Cerebellar nuclear complex (tissue), 1 donor: Measurements from ENCODE around the gene PRSS50.
"Not testable (repeated sequence)": the region's sequence is repeated elsewhere in the genome, so short reads cannot be mapped to it uniquely, and the experiment has no call there.

Experiments
- DNase-seq, 2 experiments: peaks; one replicate each; lab custom pipeline; 2025; lab: John Stamatoyannopoulos, UW

Gene PRSS50

GRCh38 chr3:46708401-46709156, 9.1 kb downstream of the PRSS50 start:
- DNase-seq = no peak

DNA sequence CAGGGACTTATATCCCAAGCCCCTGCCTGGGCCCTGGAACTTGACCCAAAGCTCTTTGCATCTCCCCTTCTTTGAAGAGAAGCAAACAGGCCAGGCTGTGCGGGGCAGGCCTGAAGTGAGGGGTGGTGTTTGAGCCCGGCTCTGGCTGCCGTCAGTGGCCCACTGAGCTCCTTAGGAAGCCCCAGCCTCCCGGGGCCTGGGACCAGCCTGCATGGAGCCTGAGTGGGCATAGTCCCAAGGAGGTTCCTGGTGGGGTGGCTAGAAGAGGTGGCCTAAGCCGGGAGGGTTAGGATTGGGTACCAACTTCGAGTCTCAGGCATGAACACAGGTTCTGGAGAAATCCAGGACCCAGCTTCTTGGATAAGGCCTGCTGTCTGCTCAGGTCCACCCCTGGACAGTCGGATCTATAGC, 10.1 kb downstream of the PRSS50 start:
- DNase-seq = no peak

DNA sequence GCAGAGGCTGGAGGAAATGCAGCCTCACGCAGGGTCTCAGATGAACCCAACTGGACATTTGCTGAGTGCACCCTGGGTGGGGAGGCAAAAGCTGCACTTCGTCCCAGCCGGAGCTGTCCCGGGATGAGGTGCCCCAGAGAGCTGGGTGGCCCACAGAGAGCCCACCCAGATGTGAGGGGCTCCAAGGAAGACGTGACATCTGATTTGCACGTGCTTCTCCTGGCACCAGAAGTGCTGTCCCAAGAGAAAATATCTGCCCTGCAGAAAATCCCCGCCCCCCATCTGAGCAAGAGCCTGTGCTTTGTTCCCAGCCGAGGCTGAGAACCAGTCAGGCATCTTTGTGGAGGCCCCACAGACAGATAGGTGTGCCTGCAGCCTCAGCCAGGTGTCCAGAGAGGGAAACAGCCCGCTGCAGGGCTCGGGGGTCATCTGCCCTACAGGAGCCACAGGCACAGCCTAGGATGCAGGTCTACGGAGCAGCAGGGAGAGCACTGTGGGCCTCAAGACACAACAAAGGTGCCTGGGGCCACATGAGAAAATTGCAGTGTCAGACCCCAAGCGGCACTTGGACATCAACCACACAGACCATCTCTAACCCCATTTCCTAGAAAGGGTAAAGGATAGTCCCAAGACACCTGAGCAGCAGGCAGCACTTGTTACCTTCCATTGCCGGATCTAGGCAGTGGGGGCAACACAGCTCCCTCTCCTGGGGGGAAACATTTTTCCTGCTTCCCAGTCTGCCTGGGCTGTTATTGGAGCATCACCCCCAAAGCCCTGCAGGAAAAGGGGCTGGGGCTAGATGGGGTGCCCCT, 10.7 kb downstream of the PRSS50 start:
- no peak for DNase-seq

DNA sequence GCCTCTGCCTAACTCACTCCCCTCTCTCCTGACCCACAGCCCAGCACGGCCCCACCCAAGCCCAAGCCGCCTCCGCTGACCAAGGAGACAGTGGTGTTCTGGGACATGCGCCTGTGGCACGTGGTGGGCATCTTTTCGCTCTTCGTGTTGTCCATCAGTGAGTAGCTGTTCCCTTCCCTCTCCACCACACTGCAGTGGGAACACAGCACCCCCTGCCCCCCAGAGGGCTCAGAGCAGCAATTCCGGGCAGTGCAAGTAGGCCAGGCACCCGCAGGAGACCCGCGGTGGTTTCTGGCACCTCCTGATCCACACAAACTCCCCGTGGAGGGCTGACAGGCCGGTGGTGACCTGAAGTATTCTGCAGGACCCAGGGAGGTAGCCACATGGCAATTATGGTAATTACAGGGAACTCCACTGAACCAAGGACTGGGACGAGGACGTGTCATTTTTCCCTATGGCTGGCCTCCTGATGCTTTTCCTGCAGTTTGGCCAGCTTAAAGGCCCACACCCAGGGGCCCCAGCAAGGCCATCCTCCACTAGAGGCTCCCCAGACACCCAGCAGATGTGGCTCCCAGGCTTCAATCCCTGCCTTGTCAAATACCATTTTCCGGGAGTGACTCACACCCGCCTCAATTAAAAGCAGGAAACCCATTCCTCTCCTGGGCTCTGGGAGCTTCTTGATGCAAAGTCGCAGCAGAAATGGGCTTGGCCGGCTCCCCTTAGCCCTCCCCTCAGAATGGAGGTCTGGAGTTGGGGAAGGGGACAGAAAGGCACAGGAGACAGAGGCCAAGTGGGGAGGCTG, 11.7 kb downstream of the PRSS50 start:
- no peak for DNase-seq

GRCh38 chr3:46705022-46705530, 12.6 kb downstream of the PRSS50 start:
- DNase-seq = peak; percentile 23 to 32

GRCh38 chr3:46704346-46704745, 13.3 kb downstream of the PRSS50 start:
- not testable (repeated sequence) for DNase-seq

DNA sequence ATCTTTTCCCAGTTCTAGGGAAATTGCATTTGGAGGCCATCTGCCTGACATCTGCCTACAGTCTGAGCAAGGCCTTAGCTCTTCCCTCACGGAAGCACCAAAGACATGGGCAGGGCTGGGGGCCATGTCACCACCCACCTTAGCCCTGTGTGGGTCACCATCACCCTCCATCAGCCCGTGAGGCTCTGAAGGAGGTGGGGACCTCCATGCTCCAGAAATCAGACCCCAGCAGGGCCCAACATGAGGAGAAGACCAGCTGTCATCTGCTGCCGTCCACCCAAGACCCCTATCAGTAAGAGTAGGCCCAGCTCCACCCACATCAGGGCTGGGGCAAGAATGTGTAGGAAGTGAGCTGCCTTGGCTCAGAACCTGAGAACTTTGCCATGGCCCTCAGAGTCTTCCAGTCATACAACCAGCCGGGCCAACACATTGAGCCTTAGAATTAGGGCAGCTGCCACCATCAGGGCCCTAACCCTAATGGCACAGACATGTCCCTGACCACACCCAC, 14.6 kb downstream of the PRSS50 start:
- DNase-seq = no peak

DNA sequence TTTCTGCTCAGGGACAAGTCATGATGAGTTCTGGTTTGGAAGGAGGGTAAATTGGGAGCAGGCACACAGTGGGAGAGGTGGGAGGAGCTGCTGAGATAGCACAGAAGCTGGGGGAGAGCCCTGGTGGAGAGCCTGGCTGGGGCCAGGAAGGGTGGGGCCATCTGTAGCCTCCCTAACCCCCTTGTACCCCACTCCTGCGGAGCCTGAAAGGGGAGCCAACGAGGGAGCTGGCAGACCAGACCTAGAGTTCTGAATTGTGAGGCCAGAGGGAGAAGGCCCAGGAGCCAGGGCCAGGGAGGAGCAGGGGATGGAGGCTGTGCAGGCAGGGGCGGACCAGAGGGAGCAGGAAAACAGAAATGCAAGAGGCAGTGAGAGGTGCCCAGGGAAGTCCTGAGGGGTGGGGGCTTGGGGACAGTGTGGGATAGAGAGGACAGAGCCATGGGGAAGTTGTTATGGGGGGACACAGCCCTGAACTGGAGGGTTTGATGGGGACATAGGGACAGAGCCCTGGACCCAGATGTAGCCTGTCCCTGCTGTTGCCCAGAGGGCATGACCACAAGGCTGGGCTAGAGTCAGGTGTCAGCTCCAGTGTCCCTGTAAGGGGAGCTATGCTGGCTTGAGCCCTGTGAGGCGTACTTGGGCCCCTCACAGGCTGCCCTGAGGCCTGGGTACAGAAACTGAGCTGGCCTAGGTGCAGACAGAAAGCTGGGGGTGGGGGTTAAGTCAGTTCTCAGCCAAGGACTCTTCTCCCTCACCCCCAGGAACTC, 15.2 kb downstream of the PRSS50 start:
- DNase-seq = no peak

DNA sequence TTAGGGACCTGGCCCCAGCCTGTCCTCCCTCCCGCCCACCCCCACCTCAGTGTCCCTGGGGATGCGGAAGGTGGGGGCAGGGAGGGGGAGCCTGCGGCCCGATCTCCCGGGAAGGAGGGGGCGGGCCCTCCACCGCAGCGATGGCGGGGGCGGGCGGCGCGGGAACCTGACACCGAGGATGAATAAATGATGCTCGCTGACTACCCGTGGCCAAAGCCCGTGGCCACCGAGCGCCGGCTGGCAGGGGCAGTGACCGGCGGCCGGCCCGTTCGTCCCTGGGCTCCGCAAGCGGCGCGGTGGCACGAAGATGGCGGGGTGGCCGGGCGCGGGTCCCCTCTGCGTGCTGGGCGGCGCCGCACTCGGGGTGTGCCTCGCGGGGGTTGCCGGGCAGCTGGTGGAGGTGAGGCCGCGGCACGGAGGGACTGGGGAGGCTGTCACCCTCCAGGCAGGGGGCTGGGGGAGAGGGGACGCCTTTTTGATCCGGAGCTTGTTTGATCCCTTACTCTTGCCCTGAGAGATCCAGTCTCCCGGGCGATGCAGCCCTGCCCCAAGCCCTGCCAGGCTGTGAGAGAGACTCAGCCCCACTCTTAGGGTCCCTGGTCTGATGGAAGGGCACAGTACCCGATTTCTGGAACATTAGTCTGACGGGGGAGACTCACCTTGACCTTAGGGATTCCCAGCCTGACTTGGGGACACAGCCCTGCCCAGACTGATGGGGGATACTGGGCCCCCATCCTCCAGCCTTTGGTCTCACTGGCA, 16.3 kb downstream of the PRSS50 start, which contains the start of gene TMIE:
TMIE (plus strand) TSS at position 212 of the 759 bp plus-strand sequence; CDS start at position 308, 96 bp downstream.
- DNase-seq = no peak

DNA sequence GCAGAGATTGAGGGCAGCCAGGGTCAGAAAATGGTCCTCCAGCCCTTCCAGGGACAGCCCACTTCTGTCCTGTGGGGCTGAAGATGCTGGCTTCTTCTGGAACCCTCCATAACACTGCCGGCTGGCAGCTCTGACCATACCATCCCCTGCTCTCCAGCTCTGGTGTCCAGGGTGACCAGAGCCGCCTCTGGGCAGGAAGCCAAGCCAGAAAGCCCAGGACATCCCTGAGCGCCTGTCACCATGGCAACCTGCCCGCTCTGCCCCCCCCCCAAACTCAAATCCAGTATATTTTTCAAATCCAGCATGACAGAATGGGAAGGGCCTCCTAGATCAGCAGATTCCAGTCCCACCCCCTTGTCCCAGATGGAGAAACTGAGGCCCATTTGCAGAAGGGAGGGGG, 16.9 kb downstream of the PRSS50 start:
- DNase-seq = peak; percentile 7 to 39

GRCh38 chr3:46699676-46700523, 17.8 kb downstream of the PRSS50 start:
- DNase-seq = no peak

GRCh38 chr3:46695962-46696894, 21.4 kb downstream of the PRSS50 start:
- no peak for DNase-seq

- DNase-seq = no peak
Measured at GRCh38 chr3:46695177-46695961, 22.3 kb downstream of the PRSS50 start.

DNA sequence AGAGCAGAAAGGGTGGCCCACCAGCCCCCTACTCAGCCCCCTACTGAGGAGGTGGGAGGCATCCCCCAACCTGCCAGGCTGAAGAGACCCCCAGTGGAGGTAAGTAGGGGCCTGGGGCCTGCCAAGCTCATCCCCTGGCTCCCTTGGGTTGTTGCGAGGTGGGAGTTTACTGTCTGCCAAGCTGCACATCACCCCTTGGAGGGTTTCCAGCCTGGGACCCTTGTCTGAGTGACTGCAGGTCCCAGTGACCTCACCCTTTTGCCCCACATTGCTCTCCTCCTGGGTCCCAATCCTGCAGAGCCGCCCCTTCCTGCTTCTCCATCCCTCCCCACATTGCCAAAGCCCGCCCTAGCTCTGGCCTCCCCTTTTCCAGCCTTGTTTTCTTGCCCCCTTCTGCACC, 23.1 kb downstream of the PRSS50 start:
- no peak for DNase-seq

GRCh38 chr3:46693892-46694226, 23.8 kb downstream of the PRSS50 start:
- no peak for DNase-seq

GRCh38 chr3:46693038-46693891, 24.4 kb downstream of the PRSS50 start, which contains the start of gene ALS2CL:
ALS2CL (minus strand) TSS chr3:46693679; CDS start chr3:46689440, 4,239 bp downstream.
- no peak for DNase-seq
